GM20000 (cell line): Measurements from ENCODE around the gene LYSMD4.
"Not testable (repeated sequence)": the region's sequence is repeated elsewhere in the genome, so short reads cannot be mapped to it uniquely, and the experiment has no call there.

Experiments used
- DNase-seq: peaks from one replicate; pipeline ENCODE4 v3.0.0; 2012; ENCODE audit warnings: low spot score
- TF ChIP-seq, protein P1 (sequence below): IDR thresholded peaks from 2 replicates; pipeline ENCODE4 v1.5.1; 2012; ENCODE audit warnings: mild to moderate bottlenecking, control low read depth; ENCODE audit errors: extremely low read depth, missing control alignments

Gene LYSMD4

DNA sequence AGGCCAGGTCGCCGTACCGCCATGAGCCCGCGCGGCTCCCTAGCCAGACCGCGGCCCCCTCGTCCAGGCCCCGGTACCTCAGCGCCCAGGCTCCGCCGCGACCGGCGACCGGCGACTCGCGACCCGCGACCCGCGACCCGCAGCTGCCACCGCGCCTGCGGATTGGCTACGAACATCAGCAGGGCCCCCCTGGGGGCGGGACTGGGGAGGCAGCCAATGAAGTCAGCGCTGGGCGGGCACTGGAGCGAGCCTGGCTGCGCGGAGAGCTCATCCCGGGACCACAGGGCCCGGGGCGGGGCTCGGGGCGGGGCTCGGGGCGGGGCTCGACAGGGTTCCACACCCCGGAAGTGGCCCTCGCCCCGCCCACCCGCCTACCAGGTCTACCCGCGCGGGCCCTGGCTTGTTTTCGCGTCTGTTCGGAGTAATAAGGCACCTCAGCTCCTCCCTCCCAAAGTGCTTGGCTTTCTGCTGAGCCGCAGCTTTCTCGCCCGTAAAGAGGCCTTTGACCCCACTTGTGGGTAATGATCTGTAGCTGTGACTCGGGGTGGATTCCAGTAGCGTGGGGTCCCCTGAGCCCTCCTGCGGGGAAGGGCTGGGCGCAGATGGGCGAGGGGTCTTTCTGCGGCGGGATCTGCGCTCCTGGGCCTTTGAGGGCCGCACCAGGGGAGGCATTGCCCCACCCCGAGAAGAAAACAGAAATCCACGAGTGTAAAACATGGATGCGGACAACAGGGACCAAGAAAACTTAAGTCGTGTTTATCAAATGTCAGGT, at the start of gene LYSMD4:
LYSMD4 (minus strand) TSS at position 170 of the 772 bp plus-strand sequence. CDS start 1,438 bp downstream, outside the sequence.
- DNase-seq = peak; percentile 99
- TF ChIP-seq, protein P1, sequence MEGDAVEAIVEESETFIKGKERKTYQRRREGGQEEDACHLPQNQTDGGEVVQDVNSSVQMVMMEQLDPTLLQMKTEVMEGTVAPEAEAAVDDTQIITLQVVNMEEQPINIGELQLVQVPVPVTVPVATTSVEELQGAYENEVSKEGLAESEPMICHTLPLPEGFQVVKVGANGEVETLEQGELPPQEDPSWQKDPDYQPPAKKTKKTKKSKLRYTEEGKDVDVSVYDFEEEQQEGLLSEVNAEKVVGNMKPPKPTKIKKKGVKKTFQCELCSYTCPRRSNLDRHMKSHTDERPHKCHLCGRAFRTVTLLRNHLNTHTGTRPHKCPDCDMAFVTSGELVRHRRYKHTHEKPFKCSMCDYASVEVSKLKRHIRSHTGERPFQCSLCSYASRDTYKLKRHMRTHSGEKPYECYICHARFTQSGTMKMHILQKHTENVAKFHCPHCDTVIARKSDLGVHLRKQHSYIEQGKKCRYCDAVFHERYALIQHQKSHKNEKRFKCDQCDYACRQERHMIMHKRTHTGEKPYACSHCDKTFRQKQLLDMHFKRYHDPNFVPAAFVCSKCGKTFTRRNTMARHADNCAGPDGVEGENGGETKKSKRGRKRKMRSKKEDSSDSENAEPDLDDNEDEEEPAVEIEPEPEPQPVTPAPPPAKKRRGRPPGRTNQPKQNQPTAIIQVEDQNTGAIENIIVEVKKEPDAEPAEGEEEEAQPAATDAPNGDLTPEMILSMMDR = no peak

DNA sequence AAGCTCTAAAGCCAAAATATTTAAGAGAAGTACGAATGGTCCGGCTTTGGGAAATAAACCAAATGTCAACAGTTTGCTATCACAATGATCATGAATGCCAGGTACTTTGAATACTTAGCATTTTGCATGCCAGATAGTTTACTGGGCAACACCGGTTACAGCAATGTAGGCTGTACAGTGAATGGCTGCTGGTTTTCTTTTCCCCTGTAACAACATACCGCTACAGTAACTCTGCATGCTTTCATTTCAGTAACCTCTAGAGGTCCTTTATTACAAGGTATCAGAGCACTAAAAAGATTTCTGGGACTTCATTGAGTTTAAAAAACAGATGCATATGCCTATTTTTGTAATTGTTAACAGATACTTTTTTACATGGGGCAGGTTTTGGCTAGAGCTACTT, 48.8 kb upstream of the LYSMD4 start:
- DNase-seq = not testable (repeated sequence)

GRCh38 chr15:99777144-99777543, 43.9 kb upstream of the LYSMD4 start:
- DNase-seq = no peak
- TF ChIP-seq, protein P1 = no peak

DNA sequence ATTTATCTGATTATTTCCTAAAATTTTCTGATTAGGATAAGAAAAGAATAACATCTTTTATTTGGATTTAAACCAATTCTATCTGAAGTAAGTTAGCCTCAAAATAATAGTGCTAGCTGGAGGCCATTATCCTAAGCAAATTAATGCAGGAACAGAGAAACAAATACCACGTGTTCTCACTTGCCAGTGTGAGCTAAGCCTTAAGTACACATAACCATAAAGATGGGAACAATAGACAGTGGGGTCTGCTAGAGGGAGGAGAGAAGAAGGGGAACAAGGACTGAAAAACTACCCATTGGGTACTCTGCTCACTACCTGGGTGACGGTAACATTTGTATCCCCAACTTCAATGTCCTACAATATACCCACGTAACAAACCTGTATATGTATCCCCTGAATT, 31.3 kb upstream of the LYSMD4 start:
- no peak for DNase-seq
- TF ChIP-seq, protein P1 = no peak

DNA sequence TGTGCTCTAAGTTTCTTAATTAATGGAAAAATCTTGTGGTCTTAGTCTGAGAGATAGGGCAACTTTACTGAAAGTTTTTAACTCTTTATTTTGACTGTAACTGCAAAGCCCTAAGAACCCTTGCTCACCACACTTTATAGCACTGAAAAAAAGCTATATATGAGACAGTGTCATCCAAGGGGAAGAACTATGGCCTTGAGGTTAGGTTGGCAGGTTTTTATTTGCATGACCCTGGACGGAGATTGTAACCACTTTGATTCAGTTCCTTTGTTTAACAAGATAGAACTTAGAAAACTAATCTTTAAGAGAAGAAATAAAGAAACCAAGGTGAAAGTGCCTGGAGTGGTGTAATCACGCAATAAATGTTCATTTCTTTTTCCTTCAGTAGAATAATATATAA, 30.6 kb upstream of the LYSMD4 start:
- no peak for DNase-seq
- TF ChIP-seq, protein P1 = no peak

GRCh38 chr15:99762288-99762687, 29.1 kb upstream of the LYSMD4 start:
- TF ChIP-seq, protein P1 = no peak
- no peak for DNase-seq

DNA sequence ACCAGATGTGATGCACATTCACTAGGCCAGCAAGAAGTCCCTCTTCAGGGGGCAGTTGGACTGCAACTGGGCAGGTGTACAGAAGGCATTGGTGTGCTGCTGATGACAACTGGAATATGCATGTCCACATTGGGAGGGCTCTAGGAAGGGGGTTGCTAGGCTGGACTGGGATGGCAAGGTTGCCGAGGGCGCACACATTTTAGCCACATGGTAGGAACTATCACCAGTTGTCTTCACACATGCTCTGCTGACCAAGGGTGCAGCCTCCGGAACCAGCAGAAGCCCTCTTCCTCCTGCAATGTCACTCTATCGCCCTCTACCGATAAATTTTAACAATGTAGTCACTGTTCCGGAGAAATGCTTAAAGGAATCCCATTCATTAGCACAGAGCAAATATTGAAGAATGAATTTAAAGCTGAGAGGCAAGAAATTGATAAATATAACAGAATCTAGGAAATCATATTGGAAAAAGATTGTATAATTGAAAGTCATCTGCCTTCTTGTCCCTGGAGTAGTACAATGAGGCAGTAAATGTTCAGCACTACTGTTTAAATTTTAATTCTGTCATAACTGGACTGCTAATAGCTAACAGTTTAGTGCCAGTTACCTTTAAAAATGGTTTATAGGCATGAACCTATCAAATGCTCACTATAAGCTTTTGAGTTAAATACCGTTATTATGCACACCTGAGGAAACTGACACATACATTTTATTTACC, 22.6 kb upstream of the LYSMD4 start:
- DNase-seq = peak; percentile 70
- TF ChIP-seq, protein P1 = peak; percentile 56
